ENCODE measurements around the gene NRIP3. TPM values are rescaled to one million over a fixed set of nuclear protein-coding genes. Genes with fewer than 3 reads are reported as not detected.

The NRIP3 gene
- 6.7 TPM for polyA plus RNA-seq (2013, experiment 1 of 2; ENCODE audit: insufficient read length)
- polyA plus RNA-seq (2013, experiment 2 of 2; ENCODE audit: insufficient read length), result 5.9 TPM

DNA sequence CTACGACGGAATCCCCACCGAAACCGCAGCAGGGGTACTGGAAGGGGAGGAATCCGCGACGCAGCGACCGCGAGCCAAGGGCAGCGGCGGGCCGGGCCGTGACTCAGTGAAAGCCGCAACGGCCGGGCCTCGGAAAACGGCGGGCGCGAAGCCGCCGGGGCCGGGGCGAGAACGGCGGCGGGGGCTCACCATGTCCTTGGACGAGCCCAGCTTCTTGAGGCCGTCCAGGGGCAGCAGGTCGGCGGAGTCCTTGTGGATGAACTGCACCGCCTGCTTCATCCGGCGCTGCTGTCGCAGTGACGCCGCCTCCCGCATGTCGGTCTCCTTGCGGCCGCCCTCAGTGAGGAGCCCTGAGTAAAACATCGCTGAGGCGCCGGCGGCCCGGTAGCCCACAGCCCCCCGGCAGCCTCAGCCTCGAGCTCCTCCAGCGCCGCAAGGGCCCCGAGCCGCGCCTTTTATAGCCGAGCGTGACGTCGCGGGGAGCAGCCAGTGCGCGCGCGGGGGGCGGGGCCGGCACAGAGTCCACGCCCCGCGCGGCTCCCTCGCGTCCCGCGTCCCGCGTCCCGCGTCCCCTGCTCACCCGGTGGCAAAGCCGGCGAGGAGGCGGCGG, at the start of gene NRIP3:
Gene NRIP3, minus strand, starts transcription at position 429 of the 610 bp plus-strand sequence. Its CDS starts 66 bp downstream, at position 363.
- DNase-seq, result peak; percentile 73

DNA sequence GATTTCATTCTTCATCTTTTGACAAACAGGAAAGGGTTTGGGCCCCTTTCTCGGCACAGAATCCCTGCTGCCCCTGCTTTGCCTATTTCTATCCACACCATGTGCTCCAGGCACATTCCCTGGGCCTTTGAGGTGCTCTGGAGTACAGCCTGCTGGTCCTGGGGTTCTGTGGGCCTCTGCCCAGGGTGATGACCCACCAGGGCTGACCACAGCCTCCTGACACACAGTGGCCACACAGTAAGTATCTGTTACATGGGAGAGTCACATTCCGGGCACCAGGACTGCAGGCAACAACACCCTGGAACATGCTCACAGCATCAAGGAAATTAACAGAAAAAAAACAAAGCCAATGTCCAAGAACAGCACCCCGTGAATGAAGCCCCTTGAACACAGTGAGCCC, 48.5 kb upstream of the NRIP3 start:
- no peak for DNase-seq

DNA sequence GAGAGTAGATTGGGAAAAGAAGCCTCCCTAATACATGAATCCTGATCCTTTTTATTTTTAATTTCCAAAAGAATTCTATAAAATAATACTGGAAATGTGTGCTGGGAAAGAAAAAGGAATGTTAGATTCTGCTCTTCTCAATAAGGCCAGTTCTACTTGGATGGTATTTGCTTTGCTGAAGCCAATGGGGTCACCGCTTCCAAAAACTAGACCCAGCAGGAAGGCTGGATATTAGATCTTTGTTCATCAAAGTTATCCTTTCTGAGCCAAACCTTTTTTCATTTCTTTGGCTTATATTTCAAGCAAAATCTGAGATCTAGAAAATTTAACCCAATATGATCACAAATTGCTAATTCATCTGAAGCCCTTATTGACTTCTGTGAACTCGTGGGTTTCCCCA, 46.2 kb upstream of the NRIP3 start:
- no peak for DNase-seq

GRCh38 chr11:9047964-9048523, 44.2 kb upstream of the NRIP3 start:
- DNase-seq, result peak; percentile 60

GRCh38 chr11:9046481-9046880, 42.7 kb upstream of the NRIP3 start:
- DNase-seq, result no peak

DNA sequence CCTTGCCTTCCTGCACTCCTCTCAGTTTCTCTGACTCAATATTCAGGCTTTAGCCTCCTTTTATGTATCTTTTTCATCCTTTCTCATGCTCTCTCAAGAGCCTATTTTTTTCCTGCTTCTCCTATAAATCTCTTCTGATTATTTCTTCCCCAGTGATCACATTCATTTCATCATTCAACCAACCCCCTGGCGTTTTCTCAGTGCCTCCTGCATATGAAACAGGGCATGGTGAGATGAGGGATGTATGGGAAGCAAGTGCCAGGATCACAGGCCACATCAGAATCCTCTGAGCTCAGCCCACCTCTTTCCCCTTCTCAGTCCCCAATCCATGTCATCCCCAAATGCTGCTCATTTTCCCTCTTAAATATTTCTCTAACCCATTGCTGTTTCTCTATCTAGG, 38.7 kb upstream of the NRIP3 start:
- no peak for DNase-seq

GRCh38 chr11:9041747-9042146, 37.9 kb upstream of the NRIP3 start:
- no peak for DNase-seq

DNA sequence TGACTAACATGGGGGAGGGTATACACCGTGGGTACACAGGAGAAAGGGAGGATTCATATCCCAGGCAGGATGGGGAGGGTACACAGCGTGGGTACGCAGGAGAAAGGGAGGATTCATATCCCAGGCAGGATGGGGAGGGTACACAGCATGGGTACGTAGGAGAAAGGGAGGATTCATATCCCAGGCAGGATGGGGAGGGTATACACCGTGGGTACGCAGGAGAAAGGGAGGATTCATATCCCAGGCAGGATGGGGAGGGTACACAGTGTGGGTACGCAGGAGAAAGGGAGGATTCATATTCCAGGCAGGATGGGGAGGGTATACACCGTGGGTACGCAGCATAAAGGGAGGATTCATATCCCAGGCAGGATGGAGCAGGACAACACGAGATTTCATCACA, 36.6 kb upstream of the NRIP3 start:
- DNase-seq, result no peak

- DNase-seq, result no peak
Measured at GRCh38 chr11:9039863-9040262, 36.1 kb upstream of the NRIP3 start.

- DNase-seq, result no peak
Measured at GRCh38 chr11:9039198-9039597, 35.4 kb upstream of the NRIP3 start.

DNA sequence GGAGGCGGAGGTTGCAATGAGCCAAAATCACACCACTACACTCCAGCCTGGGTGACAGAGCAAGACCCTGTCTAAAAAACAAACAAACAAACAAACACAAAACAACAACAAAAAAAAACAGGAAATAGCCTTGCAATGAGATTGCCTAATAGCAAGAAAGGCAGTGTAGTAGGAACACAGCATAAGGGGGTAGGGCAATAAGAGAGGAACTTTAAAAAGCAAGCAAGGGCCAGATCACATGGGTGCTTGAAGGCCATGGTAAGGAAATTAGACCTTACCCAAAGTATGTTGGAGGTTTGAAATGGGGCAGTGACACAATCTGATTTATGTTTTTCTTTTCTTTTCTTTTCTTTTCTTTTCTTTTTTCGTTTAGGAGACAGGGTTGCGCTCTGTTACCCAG, 34.7 kb upstream of the NRIP3 start:
- no peak for DNase-seq

GRCh38 chr11:9037963-9038362, 34.2 kb upstream of the NRIP3 start:
- no peak for DNase-seq

GRCh38 chr11:9037046-9037780, 33.4 kb upstream of the NRIP3 start:
- DNase-seq, result no peak

DNA sequence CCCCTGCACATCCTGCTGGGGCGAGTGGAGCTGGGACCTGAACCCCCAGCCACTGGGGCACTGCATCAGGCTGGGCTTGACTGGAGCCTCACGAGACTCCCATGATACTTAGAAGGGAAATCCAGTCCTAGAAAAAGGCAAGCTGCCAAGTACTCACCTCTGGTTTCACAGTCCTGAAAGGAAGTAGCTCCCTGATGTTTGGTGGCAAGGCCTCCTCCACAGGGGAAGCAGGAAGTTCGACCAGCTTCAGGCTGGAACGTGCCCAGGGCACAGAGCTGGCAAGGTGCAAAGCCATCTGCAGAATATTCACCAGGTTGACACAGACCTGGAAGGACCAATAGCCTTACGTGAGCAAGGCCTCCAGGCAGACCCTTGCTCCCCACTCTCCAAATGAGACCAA, 26.8 kb upstream of the NRIP3 start:
- DNase-seq, result no peak

DNA sequence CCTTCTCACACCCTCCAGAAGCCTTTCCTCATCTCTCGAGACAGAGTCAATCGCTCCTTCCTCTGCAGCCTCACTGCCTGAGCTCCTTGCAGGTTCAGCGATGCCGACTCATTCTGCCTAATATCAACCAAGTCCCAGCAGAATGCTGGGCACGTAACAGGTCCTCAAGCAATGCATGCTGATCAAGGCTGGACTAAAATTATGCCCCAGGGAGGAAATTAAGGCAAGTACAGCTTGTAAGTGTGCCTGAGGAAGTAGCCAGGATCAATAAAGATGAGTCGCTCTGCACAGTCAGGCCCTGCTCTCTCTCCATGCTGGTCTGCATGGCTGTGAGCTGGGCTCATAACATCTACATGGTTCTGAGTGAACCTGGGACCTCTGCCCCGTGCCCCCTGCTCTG, 25.6 kb upstream of the NRIP3 start:
- DNase-seq, result no peak

DNA sequence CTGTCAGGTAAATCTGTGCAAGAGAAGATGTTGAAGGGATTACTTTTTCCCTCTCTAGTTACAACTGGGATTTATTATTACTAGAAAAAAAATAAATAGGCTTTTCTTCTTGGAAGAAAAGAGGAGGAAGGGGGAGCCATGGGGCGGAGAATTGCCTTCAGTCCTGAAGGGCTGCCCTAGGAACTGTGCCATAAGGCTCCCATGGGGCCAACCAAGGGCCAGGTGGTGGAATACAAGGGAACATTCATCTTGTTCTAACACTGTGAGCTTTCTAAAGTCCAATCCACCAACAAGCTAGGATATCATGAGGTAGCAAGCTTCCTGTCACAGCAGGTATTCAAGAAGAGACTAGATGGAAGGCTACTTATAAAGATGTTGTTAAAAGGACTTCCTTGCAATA, 24.8 kb upstream of the NRIP3 start:
- no peak for DNase-seq

- no peak for DNase-seq
Measured at GRCh38 chr11:9025101-9025850, 21.5 kb upstream of the NRIP3 start.

DNA sequence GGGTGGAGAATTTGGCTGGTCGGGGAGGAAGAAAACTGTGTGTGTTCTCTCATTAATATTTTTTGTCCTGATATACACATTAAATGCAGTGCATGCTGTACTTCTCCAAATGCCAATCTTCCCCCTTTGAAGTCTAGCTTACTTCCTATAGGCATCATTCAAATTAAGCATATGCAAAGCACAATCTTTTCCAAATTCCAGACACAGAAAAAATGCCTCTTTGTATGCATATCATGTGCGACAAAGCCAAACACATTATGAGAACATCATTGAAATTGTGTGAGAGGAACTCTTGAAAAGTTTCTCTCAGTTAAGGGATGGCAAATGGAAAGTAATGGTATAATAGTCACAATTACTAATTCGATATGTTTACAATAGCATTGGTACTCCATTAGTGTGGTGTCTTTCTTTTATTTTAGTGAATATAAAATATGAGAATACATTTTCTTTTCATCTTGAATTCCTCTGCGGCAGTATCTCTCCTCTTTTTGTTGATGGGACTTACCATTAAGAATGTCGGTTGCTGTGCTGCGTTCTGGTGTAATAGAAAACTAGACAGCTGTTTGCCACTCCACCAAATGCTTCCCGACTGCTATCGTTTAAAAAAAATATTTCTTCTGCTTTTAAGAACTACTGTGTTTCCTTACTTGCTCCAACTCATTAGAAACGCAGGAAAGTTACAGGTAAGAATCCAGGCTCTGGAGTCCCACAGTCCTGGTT, 19.3 kb upstream of the NRIP3 start:
- no peak for DNase-seq

GRCh38 chr11:9020916-9021315, 17.1 kb upstream of the NRIP3 start:
- DNase-seq, result peak; percentile 23

- no peak for DNase-seq
Measured at GRCh38 chr11:9019861-9020260, 16.1 kb upstream of the NRIP3 start.

DNA sequence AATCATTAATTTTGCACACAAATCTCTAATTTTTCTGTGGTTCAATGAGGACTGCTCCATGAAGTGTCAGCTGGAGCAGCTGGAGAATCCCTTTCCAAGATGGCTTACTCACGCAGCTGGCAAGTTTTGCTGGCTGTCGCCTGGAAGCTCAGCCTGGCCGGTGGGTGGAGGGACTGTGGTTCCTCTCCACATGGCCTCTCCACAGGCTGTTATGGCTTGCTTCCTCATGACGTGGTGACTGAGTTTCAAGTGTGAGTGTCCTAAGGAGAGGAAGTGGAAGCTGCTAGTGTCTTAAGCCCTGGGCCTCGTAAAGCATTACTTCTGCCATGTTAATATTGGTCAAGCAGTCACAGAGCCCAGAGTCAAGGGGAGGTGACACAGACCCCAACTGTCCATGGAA, 14.0 kb upstream of the NRIP3 start:
- DNase-seq, result peak; percentile 29

- DNase-seq, result no peak
Measured at GRCh38 chr11:9016916-9017642, 13.3 kb upstream of the NRIP3 start.

All from fibroblast of skin of scalp (primary cell).